ENCODE data around the gene MED14.
"Not testable (repeated sequence)": the region's sequence is repeated elsewhere in the genome, so short reads cannot be mapped to it uniquely, and the experiment has no call there.

Gene MED14

GRCh38 chrX:40735325-40736169 lies at the start of gene MED14:
TSS of gene MED14 (minus strand) at chrX:40735542. CDS start at chrX:40735412, 130 bp downstream.
- in situ Hi-C loops (cut with MboI; ENCODE audit: low sequenced_read_pairs), result no loop called here

- in situ Hi-C loops (cut with MboI; ENCODE audit: low sequenced_read_pairs), result no loop called here
These were observed 49.3 kb upstream of the MED14 start for GRCh38 chrX:40784516-40785151.

GRCh38 chrX:40782644-40783259 lies 47.4 kb upstream of the MED14 start:
- in situ Hi-C loops (cut with MboI; ENCODE audit: low sequenced_read_pairs), result not testable (repeated sequence)

GRCh38 chrX:40780951-40781350 lies 45.6 kb upstream of the MED14 start:
- in situ Hi-C loops (cut with MboI; ENCODE audit: low sequenced_read_pairs), result no loop called here

GRCh38 chrX:40780082-40780481 lies 44.7 kb upstream of the MED14 start:
- in situ Hi-C loops (cut with MboI; ENCODE audit: low sequenced_read_pairs), result no loop called here

GRCh38 chrX:40778861-40779575 lies 43.7 kb upstream of the MED14 start:
- in situ Hi-C loops (cut with MboI; ENCODE audit: low sequenced_read_pairs), result no loop called here

- in situ Hi-C loops (cut with MboI; ENCODE audit: low sequenced_read_pairs), result no loop called here
These were observed 38.5 kb upstream of the MED14 start for GRCh38 chrX:40773809-40774208.

- in situ Hi-C loops (cut with MboI; ENCODE audit: low sequenced_read_pairs), result no loop called here
These were observed 37.8 kb upstream of the MED14 start for GRCh38 chrX:40773188-40773587.

- in situ Hi-C loops (cut with MboI; ENCODE audit: low sequenced_read_pairs), result no loop called here
These were observed 36.9 kb upstream of the MED14 start for GRCh38 chrX:40772290-40772689.

- in situ Hi-C loops (cut with MboI; ENCODE audit: low sequenced_read_pairs), result no loop called here
These were observed 26.4 kb upstream of the MED14 start for GRCh38 chrX:40761762-40762161.

- in situ Hi-C loops (cut with MboI; ENCODE audit: low sequenced_read_pairs), result no loop called here
These were observed 24.0 kb upstream of the MED14 start for GRCh38 chrX:40759374-40759773.

- in situ Hi-C loops (cut with MboI; ENCODE audit: low sequenced_read_pairs), result no loop called here
These were observed 21.7 kb upstream of the MED14 start for GRCh38 chrX:40757058-40757457.

- in situ Hi-C loops (cut with MboI; ENCODE audit: low sequenced_read_pairs), result no loop called here
These were observed 20.2 kb upstream of the MED14 start for GRCh38 chrX:40755291-40756249.

- in situ Hi-C loops (cut with MboI; ENCODE audit: low sequenced_read_pairs), result no loop called here
These were observed 14.5 kb upstream of the MED14 start for GRCh38 chrX:40749681-40750494.

GRCh38 chrX:40748977-40749376 lies 13.6 kb upstream of the MED14 start:
- in situ Hi-C loops (cut with MboI; ENCODE audit: low sequenced_read_pairs), result no loop called here

GRCh38 chrX:40746521-40746920 lies 11.2 kb upstream of the MED14 start:
- in situ Hi-C loops (cut with MboI; ENCODE audit: low sequenced_read_pairs), result no loop called here

- in situ Hi-C loops (cut with MboI; ENCODE audit: low sequenced_read_pairs), result no loop called here
These were observed 796 bp upstream of the MED14 start for GRCh38 chrX:40736170-40736505.

- in situ Hi-C loops (cut with MboI; ENCODE audit: low sequenced_read_pairs), result no loop called here
These were observed 394 bp downstream of the MED14 start for GRCh38 chrX:40734971-40735324.

- in situ Hi-C loops (cut with MboI; ENCODE audit: low sequenced_read_pairs), result no loop called here
These were observed 1.6 kb downstream of the MED14 start for GRCh38 chrX:40733706-40734105.

- in situ Hi-C loops (cut with MboI; ENCODE audit: low sequenced_read_pairs), result not testable (repeated sequence)
These were observed 2.8 kb downstream of the MED14 start for GRCh38 chrX:40732499-40732898.

All from HL-60/S4 treated with phorbol 12-myristate 13-acetate at 8.2 ng/mL for 4 days and 3 days (cell line).